Activated naive CD4-positive, alpha-beta T cell treated with anti-CD3 and anti-CD28 coated beads, Interleukin-2, amount 50 U/mL, for 24 hours (primary cell): ENCODE measurements around the gene ACTRT2.

Source experiments
- H3K27ac Mint-ChIP-seq: one replicate; pipeline ENCODE4 v1.8.0; 2021; ENCODE audit warnings: mild to moderate bottlenecking, mixed read lengths
- H3K27me3 Mint-ChIP-seq: one replicate; pipeline ENCODE4 v1.8.0; 2021; ENCODE audit warnings: mixed read lengths
- H3K36me3 Mint-ChIP-seq: one replicate; pipeline ENCODE4 v1.8.0; 2021; ENCODE audit warnings: mixed read lengths
- H3K4me1 Mint-ChIP-seq: one replicate; pipeline ENCODE4 v1.8.0; 2021; ENCODE audit warnings: mixed read lengths
- H3K4me3 Mint-ChIP-seq: one replicate; pipeline ENCODE4 v1.8.0; 2021; ENCODE audit warnings: mild to moderate bottlenecking, mixed read lengths
- H3K9me3 Mint-ChIP-seq: one replicate; pipeline ENCODE4 v1.8.0; 2021; ENCODE audit warnings: mixed read lengths

Gene ACTRT2

DNA sequence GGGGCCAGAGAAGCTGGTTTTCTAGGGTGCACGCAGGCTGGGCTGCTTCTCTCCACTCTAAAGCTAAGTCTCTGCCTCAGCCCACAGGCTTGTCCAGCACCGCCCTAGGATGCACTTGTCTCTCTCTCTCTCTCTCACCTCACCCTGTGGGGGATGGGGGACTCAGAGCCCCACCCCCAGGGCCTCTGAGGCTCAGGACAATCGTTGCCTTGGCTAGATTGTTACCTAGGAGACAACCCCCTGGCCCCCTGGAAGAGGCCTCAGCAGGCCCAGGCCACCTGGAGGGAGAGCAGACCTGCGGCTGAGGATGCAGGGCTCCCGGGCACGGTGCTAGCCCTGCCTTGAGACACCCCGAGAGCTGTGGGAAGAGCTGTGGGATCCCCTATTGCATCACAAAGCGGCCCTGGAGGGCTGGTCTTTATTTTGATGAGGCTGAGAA is at the start of gene ACTRT2:
ACTRT2 (plus strand) TSS at position 235 of the 439 bp plus-strand sequence. CDS start 220 bp downstream, outside the sequence.
- H3K27ac Mint-ChIP-seq = no peak within 1 kb of the TSS
- H3K27me3 Mint-ChIP-seq = no peaks in the 10 kb centered on the region
- no peak within 1 kb of the TSS for H3K4me3 Mint-ChIP-seq
- H3K36me3 Mint-ChIP-seq = no peaks in the 10 kb centered on the region
- no peaks in the 10 kb centered on the region for H3K4me1 Mint-ChIP-seq
- no peaks in the 10 kb centered on the region for H3K9me3 Mint-ChIP-seq

DNA sequence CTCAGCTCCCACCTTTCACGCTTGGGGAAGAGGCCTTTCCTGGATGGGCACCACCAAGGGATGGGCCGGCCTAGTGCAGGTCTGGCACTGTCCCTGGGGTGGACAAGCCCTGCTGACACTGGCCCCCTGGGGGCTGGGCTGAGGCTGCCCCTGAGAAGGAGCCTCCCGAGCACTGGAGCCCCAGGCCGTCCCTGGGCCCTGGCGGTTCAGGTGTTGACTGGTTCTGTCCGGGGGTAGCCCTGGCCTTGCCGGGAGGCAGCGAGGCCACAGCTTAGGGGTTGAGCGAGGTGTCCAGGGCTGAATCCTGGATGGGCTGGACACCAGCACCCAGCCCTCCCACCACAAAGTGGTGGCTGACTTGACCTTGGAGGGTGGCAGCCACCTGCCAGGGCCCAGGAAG is 49.7 kb upstream of the ACTRT2 start:
- H3K27me3 Mint-ChIP-seq = peaks cover 1% of the 10 kb centered on the region
- H3K27ac Mint-ChIP-seq = no peak overlapping the region
- H3K4me1 Mint-ChIP-seq = no peaks in the 10 kb centered on the region
- H3K9me3 Mint-ChIP-seq = no peaks in the 10 kb centered on the region
- no peaks in the 10 kb centered on the region for H3K36me3 Mint-ChIP-seq
- H3K4me3 Mint-ChIP-seq = no peak overlapping the region

DNA sequence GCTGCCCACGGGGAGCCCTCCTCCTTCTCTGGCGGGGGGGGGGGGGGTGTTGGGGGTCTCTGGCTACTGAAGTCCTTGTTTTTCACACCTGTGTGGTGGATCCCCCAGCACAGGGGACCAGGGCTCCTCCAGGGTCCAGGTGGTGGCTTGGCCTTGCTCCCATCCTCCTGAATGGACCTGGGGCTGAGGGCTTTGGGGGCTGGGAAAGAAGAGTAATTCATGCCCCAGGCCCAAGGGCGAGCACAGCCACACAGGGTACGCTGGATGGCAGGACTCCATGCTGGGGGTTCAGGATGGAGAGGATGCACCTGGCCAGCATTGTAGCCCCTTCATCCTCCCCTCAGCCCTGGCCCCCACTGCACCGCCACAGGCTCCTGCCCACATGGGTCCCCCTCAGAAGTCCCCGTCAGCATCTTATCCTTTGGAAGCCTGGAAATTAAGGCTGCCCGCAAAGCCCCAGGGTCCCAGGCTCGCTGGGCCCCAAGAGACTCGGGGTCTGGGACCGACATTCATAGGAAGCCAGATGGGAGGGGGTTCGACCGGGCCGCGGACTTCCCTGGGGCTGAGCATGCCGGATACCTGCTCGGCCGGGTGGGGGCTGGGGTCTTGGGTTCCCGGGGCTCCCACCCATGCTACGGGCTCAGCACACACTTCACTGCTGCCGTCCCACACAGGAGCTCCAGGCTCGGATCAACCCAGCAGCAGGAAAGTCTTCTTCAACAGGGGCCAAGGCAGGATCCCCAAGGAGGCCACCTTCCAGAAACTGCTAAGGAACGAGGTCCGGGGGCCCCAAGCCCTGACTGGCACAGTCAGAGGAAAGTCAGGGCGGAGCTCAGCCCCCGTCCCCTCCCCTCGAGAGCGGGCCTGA is 49.0 kb upstream of the ACTRT2 start:
- Mint-ChIP-seq H3K27ac (no peak overlapping the region), H3K4me3 (no peak overlapping the region), H3K9me3 (no peaks in the 10 kb centered on the region), H3K4me1 (no peaks in the 10 kb centered on the region), H3K36me3 (no peaks in the 10 kb centered on the region), H3K27me3 (peaks cover 1% of the 10 kb centered on the region)

DNA sequence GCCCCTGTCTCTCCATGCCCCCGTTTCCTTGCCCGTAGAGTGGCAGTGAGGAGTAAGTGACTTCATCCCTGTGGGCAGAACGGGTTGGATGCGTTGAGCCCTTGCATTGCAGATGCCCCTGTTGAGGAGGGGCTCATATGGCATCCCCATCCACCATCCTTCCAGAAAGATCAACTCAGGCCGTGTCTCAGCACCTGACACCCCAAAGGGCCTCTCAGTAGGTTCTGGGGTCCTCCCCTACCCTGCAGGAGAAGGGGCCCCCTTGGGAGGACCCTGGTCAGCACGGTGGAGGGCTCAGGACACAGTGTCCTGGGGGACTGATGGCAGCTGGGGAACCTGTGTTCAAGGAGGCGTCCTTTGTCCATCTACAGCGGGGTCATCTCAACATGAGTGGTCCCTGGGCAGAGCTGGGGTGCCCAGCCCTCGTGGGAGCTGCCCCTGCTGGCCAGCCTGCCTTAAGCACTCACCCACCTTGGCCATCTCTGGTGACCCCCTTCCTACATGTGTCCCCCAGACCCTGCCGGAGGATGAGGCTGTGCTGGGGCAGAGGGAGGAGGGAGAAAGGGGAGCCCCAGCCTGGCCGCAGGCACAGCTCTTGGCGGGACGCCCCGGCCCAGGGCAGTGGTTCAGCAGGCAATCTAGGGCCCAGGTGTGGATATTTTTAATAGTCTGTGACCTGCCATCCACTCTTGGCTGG is 48.2 kb upstream of the ACTRT2 start:
- H3K9me3 Mint-ChIP-seq = no peaks in the 10 kb centered on the region
- no peaks in the 10 kb centered on the region for H3K36me3 Mint-ChIP-seq
- H3K27me3 Mint-ChIP-seq = peaks cover 1% of the 10 kb centered on the region
- H3K4me1 Mint-ChIP-seq = no peaks in the 10 kb centered on the region
- H3K27ac Mint-ChIP-seq = no peak overlapping the region
- H3K4me3 Mint-ChIP-seq = no peak overlapping the region

DNA sequence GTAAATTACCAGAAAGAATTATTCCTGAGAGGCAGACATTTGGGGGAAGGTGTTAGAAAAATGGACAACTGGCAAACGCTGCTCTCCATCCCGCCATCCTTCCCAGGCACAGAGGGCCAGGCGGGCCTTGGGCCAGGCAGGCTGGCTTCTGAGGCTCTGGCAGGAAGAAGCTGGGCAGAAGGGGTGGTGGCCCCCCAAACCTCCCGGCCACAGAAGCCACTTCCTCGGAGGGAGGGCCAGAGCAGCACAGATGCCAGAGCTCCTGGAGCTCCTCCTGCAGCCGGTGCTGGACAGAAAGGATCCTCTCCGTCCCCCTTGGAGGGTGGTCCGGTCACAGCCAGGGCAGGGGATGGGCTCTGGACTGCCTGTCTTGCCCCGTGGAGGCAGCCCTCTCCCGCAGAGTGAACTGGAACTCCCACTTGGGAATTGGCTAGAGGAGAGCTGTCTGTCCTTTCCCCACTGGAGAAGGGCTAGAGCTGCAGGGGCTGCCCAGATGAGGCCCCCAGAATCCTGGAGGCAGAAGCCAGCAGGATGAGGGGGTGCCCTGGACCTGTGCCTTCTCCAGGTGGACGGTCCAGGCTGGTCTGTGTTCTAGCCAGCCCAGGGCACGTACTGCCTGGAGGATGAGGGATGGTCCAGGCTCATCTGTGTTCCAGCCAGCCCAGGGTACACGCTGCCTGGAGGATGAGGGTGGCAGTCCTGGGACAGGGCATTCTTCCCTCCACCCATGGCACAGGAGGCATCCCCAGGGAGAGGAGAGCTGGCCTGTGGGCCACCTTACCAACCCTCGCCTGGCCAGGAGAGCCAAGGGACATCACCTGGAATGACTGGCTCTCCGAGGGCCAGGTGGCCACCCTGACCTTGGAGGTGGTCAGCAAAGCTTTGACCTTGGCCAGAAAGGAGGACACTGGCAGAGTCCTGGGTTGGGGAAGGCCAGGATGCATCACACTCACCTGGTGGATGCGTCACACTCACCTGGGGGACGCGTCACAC is 47.4 kb upstream of the ACTRT2 start:
- no peaks in the 10 kb centered on the region for H3K4me1 Mint-ChIP-seq
- no peak overlapping the region for H3K4me3 Mint-ChIP-seq
- H3K9me3 Mint-ChIP-seq = no peaks in the 10 kb centered on the region
- no peaks in the 10 kb centered on the region for H3K36me3 Mint-ChIP-seq
- H3K27ac Mint-ChIP-seq = no peak overlapping the region
- peaks cover 1% of the 10 kb centered on the region for H3K27me3 Mint-ChIP-seq

DNA sequence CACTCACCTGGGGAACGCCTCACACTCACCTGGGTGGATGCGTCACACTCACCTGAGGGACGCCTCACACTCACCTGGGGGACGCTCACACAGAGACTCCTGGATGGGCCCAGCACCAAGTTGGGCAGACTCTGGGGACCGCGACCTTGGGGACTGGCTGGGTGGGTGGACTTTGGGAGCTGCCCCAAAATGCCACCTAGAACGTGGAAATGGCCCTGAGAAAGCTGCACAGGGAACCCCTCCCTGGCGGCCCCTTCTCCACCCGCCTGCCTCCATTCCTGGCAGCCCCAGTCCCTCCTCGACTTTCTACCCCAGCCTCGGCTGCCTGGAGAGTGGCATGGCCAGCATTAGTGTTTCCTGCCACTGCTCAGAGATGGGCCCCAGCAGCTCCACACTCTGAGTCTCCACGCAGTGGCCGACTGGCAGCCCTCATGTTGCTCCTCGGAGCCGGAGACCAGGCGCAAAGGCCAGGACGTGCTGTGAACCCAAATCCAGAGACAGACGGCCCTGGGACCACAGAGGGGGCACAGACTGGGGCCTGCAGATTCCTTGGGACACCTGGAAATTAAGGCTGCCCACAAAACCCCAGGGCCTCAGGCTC is 46.5 kb upstream of the ACTRT2 start:
- Mint-ChIP-seq H3K36me3 (no peaks in the 10 kb centered on the region), H3K4me1 (no peaks in the 10 kb centered on the region), H3K27me3 (peaks cover 1% of the 10 kb centered on the region), H3K9me3 (no peaks in the 10 kb centered on the region), H3K27ac (no peak overlapping the region), H3K4me3 (no peak overlapping the region)

DNA sequence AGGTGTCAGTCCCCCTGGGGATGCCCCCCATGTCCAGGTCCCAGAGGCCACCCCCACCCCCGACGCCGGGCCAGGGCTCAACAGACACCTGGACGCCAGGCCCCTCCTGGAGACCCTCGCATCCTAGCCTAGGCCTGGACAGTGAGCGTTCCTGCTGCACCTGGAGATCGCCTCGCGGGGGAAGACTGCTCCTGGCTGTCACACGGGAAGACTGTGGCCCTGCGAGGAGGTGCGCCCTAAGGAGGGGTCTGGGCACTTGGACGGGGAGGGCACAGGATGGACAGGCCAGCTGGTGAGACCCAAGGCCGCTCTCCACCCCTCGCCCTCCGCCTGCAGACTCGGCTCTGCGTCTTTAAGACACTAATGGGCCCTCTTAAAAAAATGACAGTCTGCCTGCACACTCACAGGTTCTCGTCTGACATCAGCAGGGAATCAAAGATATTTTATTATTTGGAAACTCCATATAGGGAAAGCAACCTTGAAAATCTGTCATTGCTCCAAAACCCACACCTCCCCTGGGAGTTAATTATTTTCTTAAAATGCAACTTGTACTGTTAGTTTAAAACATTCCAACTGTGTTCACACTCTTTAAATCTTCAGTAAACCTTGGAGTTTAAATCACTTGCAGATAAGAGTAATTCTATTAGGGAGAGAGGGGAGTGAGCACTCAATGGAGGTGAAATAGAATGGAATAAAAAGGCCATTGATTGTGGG is 45.6 kb upstream of the ACTRT2 start:
- Mint-ChIP-seq H3K9me3 (no peaks in the 10 kb centered on the region), H3K27me3 (peaks cover 1% of the 10 kb centered on the region), H3K36me3 (no peaks in the 10 kb centered on the region)

DNA sequence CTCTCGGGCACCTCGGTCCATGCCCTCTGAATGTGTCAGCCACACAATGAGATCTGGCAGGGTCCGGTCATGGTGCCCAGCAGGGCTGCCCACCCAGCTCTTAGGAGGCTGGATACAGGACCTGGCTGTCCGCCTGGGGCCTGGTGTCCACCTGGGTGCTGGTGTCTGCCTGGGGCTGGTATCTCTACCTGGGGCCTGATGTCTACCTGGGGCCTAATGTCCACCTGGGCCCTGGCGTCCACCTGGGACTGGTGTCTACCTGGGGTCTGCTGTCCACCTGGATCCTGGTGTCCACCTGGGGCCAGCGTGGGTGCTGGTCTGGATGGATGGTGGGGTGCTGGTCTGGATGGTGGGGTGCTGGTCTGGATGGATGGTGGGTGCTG is 45.1 kb upstream of the ACTRT2 start:
- Mint-ChIP-seq H3K27ac (no peak overlapping the region), H3K9me3 (no peaks in the 10 kb centered on the region), H3K36me3 (no peaks in the 10 kb centered on the region), H3K27me3 (peaks cover 1% of the 10 kb centered on the region), H3K4me1 (no peaks in the 10 kb centered on the region), H3K4me3 (no peak overlapping the region)

More for the DNA sequence above, 45.6 kb upstream of the ACTRT2 start:
- H3K27ac Mint-ChIP-seq = no peak overlapping the region
- no peak overlapping the region for H3K4me3 Mint-ChIP-seq
- no peaks in the 10 kb centered on the region for H3K4me1 Mint-ChIP-seq

DNA sequence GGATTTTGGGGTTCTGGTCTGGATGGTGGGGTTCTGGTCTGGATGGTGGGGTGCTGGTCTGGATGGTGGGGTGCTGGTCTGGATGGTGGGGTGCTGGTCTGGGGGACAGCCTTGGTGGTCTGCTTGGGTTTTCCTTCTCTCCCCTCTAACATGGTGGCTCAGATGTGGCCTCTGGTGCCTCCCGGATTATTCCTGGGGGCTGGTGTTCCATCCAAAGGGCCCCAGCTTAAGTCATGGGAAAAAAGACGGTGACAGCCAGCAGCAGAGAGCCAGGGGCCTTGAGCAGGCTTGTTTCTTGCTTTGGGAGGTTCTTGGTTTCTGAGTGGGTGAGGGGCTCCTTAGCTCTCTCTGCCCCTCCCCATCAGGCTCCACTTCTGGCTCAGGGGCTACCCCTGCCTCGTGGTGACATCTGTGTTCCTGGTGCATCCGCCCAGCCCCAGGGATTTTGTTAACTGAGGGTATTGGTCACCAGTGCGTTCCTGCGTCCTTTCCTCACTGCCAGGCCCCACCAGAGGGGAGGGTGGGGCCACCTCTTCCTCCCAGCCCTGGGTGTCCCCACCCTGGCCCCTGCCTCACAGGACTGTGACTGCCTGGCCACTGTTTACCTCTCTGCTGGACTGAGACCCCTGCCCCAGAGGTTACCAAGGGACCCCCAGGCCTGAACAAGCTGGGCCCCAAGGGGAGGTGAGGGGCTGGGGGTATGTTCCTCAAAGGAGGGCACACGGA is 43.2 kb upstream of the ACTRT2 start:
- Mint-ChIP-seq H3K4me3 (no peak overlapping the region), H3K27me3 (no peaks in the 10 kb centered on the region), H3K36me3 (no peaks in the 10 kb centered on the region), H3K27ac (no peak overlapping the region), H3K4me1 (no peaks in the 10 kb centered on the region), H3K9me3 (no peaks in the 10 kb centered on the region)

DNA sequence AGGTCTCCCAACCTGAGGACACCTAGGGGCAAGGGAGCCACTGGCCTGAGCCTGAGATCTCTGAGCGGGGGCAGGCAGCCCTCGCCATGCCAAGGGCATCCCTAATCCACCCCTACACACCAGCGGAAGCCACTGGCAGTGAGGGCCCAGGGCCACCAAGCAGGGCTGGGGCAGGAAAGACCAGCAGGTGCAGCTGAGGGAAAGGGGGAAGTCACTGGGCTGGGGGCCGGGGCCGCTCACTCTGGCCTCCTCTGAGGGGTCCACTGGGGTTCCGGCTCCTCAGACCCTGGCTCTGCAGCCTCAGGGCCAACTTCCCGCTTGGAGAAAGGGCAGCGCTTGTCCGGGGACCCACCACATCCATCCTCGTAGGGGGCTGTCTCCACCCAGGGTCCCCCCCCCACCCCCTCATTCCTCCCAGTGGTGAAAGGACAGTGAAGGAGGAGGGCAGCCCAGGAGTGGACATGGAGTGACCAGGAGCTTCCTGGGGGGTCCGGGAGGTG is 42.5 kb upstream of the ACTRT2 start:
- Mint-ChIP-seq H3K9me3 (no peaks in the 10 kb centered on the region), H3K27ac (no peak overlapping the region), H3K4me3 (no peak overlapping the region), H3K27me3 (no peaks in the 10 kb centered on the region), H3K4me1 (no peaks in the 10 kb centered on the region), H3K36me3 (no peaks in the 10 kb centered on the region)

DNA sequence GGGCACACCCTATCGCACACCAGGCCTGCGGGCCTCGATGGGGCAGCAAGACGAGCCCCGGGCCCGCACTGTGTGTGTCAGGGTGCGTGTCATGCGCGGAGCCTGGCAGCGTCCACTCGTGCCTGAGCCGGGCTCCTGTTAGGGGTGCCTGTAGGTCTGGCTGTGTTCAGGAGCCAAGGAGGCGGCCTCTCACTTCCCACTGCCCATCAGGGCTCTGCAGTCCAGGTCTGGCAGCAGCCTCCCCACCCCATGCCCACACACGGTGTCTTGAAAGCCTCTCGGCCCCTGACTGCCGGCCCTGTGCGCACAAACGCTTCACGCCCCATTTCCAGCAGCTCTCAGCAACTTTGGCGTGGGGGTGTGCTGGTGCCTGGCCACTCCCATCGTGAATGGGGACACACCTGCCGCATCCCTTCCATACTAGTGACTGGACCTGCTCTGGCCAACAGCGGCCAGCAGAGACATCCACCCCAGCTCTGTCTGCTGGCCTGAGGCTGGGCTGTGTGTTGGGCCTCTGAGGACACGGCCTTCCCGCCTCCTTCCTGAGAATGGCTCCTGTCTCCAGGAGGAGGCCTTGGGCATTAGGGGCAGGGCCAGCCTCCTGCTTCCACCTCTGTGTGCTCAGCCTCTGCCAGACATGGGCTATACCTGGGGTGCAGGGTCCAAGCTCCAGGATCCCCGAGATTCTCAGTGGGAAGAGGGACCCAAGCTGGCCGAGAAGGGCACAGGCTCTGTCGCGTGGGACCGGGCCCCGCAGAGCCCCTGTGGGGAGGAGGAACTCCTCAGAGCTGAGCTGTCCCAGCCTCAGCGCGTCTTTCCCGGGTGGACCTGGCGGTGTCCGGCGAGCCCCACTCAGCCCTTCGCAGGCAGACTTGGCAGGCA is 41.8 kb upstream of the ACTRT2 start:
- H3K4me3 Mint-ChIP-seq = no peak overlapping the region
- no peaks in the 10 kb centered on the region for H3K9me3 Mint-ChIP-seq
- no peaks in the 10 kb centered on the region for H3K4me1 Mint-ChIP-seq
- H3K27ac Mint-ChIP-seq = no peak overlapping the region
- no peaks in the 10 kb centered on the region for H3K36me3 Mint-ChIP-seq
- no peaks in the 10 kb centered on the region for H3K27me3 Mint-ChIP-seq

DNA sequence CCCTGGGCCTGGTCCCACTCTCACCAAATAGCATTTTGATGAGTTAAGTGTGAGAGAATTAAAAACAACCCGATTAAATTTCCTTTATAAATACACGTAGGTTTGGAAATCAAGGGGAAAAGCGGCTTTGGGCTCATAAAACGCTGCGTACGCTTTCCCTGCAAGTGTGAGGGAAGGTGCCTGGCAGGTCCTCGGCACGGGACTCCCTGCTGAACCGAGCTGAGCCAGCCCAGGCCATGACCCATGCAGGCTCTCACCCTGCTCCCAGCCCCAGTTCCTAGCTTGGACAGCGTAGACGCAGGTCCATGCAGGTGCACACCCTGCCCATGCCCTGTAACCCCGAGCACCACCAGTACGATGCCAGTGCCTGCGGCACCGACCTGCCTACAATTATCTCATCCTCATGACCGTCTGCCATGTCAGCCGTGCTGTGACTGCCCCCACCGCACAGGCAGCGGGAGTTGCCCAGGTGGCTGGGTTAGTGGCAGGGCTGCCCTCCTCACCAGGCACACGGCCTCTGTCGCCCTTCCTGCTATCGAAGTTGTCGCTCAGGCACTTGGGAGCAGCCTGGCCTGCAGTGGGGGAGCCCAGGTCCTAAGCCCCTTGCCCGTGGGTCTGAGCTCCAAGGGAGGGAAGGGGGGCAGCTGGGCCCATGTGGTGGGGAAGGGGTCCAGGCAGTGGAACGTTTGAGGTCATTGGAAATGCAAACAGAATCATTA is 41.0 kb upstream of the ACTRT2 start:
- no peaks in the 10 kb centered on the region for H3K9me3 Mint-ChIP-seq

DNA sequence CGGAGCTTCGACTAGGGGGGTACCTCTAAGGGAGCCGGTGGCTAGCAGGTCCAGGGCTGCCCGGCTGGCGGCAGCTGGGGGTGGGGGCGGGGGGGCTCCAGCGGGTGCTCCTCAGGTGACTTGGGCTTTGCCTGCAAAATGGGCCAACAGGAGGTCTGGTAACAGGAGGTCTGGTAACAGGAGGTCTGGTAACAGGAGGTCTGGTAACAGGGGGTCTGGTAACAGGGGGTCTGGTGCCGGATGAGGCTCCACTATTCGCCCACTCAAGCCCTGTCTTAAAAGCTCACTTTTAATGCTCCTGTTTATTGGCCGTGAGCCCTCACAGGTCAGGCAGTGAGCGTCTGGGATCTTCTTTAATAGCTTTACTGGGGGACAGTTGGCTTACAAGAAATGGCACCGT is 40.4 kb upstream of the ACTRT2 start:
- Mint-ChIP-seq H3K36me3 (no peaks in the 10 kb centered on the region), H3K27me3 (no peaks in the 10 kb centered on the region), H3K4me1 (no peaks in the 10 kb centered on the region), H3K9me3 (no peaks in the 10 kb centered on the region), H3K4me3 (no peak overlapping the region), H3K27ac (no peak overlapping the region)

More for the DNA sequence above, 41.0 kb upstream of the ACTRT2 start:
- Mint-ChIP-seq H3K4me3 (no peak overlapping the region), H3K4me1 (no peaks in the 10 kb centered on the region), H3K27me3 (no peaks in the 10 kb centered on the region), H3K27ac (no peak overlapping the region), H3K36me3 (no peaks in the 10 kb centered on the region)
